HFFc6 (cell line): ENCODE measurements around the gene SLC5A2. TPM values are rescaled to one million over a fixed set of nuclear protein-coding genes. Genes with fewer than 3 reads are reported as not detected.

Source experiments
- DNase-seq: peaks from one replicate; pipeline ENCODE4 v3.0.0-alpha.2; 2018
- H3K27ac Mint-ChIP-seq: 2 replicates; pipeline ENCODE4 v1.8.0; 2020; ENCODE audit warnings: mild to moderate bottlenecking, mixed read lengths
- H3K27me3 Mint-ChIP-seq: 2 replicates; pipeline ENCODE4 v1.8.0; 2021; ENCODE audit warnings: mild to moderate bottlenecking, moderate library complexity, mixed read lengths; ENCODE audit not compliant: insufficient read depth
- H3K36me3 Mint-ChIP-seq: 2 replicates; pipeline ENCODE4 v1.8.0; 2021; ENCODE audit warnings: low read depth, mixed read lengths
- H3K4me1 Mint-ChIP-seq: 2 replicates; pipeline ENCODE4 v1.8.0; 2020; ENCODE audit warnings: low read depth, mixed read lengths
- H3K4me3 Mint-ChIP-seq: 2 replicates; pipeline ENCODE4 v1.8.0; 2020; ENCODE audit warnings: mild to moderate bottlenecking, moderate library complexity, mixed read lengths
- H3K9me3 Mint-ChIP-seq: 2 replicates; pipeline ENCODE4 v1.8.0; 2020; ENCODE audit warnings: mild to moderate bottlenecking, mixed read lengths
- total RNA-seq, 6 experiments: library from RNA; stranded (reverse); fragmentation: NEBNext Ultra II Directional; extraction: Animal tissue kit (Norgen Biotek cat#: 25700); gene quantifications; 2 replicates in 1 of 6; 3 replicates in 5 of 6; pipeline ENCODE4 v1.2.3, GENCODE V29; 2021
- TF ChIP-seq, protein P1 (sequence below): fragments of 200-600 bp; sonication (generic); IDR thresholded peaks from 2 replicates; pipeline ENCODE4 v1.5.0; 2021; ENCODE audit warnings: antibody characterized with exemption, mild to moderate bottlenecking

SLC5A2 gene
- total RNA-seq, 6 experiments from 2014 or later = 0.19 to 0.21 TPM; not detected in 4

DNA sequence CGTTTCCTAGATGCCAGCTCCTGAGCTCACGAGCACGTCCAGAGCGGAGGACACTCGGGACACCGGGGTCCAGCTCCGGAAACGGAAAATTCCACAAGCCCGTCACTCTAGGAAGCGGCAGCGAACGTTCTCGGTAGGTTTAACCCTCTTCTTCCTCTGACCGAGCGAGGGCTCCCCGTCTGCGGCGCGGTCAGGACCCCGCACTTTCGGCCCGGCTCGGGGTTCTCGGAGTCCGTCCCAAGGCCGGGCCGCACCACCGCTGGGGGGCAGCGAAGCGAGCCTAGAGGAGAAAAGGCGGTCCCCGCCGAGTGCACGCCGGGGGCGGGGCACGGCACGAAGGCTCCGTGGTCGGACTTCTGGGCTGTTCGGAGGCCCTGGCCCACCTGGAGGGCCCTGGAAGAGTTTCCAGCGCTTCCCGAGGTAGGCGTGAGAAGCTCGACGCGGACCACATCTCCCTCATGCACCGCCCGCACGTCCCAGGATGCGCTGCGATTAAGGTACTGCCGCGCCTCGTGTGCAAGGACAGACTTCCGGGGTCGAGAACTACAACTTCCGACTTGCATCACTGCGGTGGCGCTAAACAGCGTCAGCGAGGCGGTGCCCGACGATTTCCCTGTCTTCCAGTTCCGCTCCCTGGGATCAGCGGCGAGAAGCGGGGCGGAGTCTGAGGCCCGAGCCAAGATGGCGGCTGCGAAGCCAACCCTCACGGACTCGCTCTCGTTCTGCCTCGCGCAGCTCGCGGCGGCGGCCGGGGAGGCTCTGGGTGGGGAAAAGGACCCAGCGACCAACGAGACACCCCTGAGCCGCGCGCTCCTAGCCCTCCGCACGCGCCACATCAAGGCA is 23.9 kb upstream of the SLC5A2 start, which contains the start of gene ARMC5:
TSS of gene ARMC5 (plus strand) at position 658 of the 843 bp plus-strand sequence. CDS start at position 682, 24 bp downstream.
- peaks cover 5% of the 10 kb centered on the region; the same call in 1 of the 2 replicates for H3K36me3 Mint-ChIP-seq
- H3K4me1 Mint-ChIP-seq = peaks cover 46% of the 10 kb centered on the region
- peak within 1 kb of the TSS; percentile 96 for H3K27ac Mint-ChIP-seq
- H3K27me3 Mint-ChIP-seq = no peaks in the 10 kb centered on the region; the same call in 1 of the 2 replicates
- peak within 1 kb of the TSS; percentile 94 for H3K4me3 Mint-ChIP-seq
- TF ChIP-seq, protein P1, sequence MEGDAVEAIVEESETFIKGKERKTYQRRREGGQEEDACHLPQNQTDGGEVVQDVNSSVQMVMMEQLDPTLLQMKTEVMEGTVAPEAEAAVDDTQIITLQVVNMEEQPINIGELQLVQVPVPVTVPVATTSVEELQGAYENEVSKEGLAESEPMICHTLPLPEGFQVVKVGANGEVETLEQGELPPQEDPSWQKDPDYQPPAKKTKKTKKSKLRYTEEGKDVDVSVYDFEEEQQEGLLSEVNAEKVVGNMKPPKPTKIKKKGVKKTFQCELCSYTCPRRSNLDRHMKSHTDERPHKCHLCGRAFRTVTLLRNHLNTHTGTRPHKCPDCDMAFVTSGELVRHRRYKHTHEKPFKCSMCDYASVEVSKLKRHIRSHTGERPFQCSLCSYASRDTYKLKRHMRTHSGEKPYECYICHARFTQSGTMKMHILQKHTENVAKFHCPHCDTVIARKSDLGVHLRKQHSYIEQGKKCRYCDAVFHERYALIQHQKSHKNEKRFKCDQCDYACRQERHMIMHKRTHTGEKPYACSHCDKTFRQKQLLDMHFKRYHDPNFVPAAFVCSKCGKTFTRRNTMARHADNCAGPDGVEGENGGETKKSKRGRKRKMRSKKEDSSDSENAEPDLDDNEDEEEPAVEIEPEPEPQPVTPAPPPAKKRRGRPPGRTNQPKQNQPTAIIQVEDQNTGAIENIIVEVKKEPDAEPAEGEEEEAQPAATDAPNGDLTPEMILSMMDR = peak; percentile 78
- DNase-seq = peak; percentile 98
- no peaks in the 10 kb centered on the region for H3K9me3 Mint-ChIP-seq

DNA sequence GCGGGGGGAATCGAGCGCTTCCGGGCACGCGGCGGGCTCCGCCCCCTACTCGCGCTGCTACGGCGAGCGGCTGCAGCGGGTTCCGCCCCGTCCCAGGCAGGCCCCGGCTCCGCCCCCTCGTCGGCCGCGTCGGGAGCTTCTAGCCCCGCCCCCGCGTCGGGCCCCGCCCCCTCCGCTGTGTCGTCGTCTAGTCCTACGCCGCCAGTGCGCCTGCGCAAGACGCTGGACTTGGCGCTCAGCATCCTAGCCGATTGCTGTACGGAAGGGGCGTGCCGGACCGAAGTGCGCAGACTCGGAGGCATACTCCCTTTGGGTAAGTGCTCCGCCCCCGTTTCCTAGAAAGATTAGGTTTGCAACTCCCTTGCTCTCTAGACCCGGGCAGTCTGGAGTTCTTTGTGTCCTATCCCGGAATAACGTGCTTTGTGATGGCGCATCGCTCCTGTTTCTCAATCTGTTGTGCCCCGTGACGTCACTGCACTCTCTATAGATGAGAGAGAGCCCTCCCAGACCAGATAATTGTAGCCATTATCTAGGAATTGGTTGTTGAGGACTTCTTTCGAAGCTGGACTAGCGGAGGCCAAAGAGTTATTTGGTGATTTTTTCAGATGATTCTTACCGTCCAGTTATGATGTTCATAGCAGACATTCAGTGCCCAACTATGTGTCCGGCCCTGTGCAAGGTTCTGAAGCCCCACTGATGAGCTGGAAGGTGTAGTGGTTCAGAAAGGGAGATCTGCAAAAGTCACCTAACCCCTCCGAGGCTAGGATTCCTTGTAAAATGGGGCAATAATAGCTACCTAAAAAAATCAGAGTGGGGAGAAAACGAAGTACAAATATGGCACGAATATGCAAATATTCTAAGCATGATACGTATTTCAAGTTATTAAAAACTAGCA is 23.0 kb upstream of the SLC5A2 start:
- TF ChIP-seq, protein P1 = no peak
- Mint-ChIP-seq H3K9me3 (no peaks in the 10 kb centered on the region), H3K27ac (peak overlapping the region; percentile 96), H3K4me3 (peak overlapping the region; percentile 94), H3K36me3 (peaks cover 5% of the 10 kb centered on the region; the same call in 1 of the 2 replicates), H3K4me1 (peaks cover 38% of the 10 kb centered on the region), H3K27me3 (no peaks in the 10 kb centered on the region; the same call in 1 of the 2 replicates)
- peak; percentile 99 for DNase-seq

DNA sequence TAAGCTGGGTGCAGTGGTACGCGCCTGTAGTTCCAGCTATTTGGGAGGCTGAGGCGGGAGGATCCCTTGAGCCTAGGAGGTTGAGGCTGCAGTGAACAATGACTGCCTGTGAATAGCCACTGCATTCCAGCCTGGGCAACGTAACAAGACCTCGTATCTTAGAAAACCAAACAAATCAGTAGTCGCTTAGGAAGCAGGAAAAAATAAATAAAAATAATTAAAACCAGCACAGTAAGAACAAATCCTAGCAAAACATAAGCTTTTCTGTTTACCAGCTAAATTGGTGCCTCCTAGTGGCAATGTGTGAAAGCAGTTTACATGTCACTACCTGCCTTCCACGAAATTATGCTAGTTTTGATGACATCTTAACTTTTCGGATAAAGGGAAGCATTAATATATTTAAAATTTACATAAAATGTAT is 22.3 kb upstream of the SLC5A2 start:
- Mint-ChIP-seq H3K27ac (peak overlapping the region; percentile 92), H3K36me3 (peaks cover 5% of the 10 kb centered on the region; the same call in 1 of the 2 replicates), H3K9me3 (no peaks in the 10 kb centered on the region), H3K27me3 (no peaks in the 10 kb centered on the region; the same call in 1 of the 2 replicates), H3K4me3 (peak overlapping the region; percentile 89), H3K4me1 (peaks cover 31% of the 10 kb centered on the region)
- DNase-seq = peak; percentile 78
- TF ChIP-seq, protein P1 = peak; percentile 89

DNA sequence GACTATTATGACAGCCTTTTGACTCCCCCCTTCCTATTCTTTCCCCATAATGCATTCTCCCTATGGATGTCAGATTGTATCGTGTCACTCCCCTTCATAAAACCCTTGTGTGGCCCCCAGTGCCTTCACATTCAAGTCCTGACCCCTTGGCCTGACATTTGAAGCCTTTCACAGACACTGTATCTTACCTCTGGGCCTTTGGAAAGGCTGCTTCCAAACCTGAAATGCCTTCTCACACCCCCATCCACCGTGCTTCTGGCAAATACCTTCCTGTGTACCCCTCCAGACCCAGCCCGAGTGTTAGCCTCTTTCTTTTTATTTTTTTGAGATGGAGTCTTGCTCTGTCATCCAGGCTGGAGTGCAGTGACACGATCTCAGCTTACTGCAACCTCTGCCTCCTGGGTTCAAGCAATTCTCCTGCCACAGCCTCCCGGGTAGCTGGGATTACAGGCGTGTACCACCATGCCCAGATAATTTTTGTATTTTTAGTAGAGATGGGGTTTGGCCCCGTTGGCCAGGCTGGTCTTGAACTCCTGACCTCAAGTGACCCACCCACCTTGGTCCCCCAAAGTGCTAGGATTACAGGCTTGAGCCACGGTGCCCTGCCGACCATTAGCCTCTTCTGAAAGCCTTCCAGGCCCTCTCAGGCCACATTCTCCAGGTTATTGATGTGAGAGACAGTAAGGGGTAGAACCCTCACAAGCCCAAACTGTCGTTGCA is 21.6 kb upstream of the SLC5A2 start:
- H3K4me3 Mint-ChIP-seq = peak overlapping the region; percentile 19; the same call in 1 of the 2 replicates
- H3K4me1 Mint-ChIP-seq = peaks cover 26% of the 10 kb centered on the region
- peaks cover 5% of the 10 kb centered on the region; the same call in 1 of the 2 replicates for H3K36me3 Mint-ChIP-seq
- TF ChIP-seq, protein P1 = no peak
- H3K27ac Mint-ChIP-seq = peak overlapping the region; percentile 83; the same call in 1 of the 2 replicates
- H3K27me3 Mint-ChIP-seq = no peaks in the 10 kb centered on the region; the same call in none of the 2 replicates
- H3K9me3 Mint-ChIP-seq = no peaks in the 10 kb centered on the region
- DNase-seq = no peak
